Measurements from ENCODE around the gene LRRTM4. TPM values are rescaled to one million over a fixed set of nuclear protein-coding genes. Genes with fewer than 3 reads are reported as not detected.

LRRTM4 gene
- total and polyA plus RNA-seq, 2 of the 13 experiments (the other 11 are each of a cell fraction or from before 2014, with no cell fraction given), result 1.2 TPM

GRCh38 chr2:76812156-76812555, 710.0 kb downstream of the LRRTM4 start:
- no peaks in the 10 kb centered on the region for H4K20me1 ChIP-seq (ENCODE audit: insufficient read depth, low read length)
- H2AFZ ChIP-seq (ENCODE audit: low read length), result no peak overlapping the region
- intact Hi-C loops (cut with micrococcal nuclease; ENCODE audit: unreplicated experiment) (no loop called here), in situ Hi-C loops (cut with HindIII; ENCODE audit: extremely low pct_ligation_motif_present, low pct_unique_long_range_greater_than_20kb) (no loop called here)
- ChIA-PET POLR2A (no interaction called here), CTCF (ENCODE audit: low intra/inter-chr PET ratio, low total read pairs) (no interaction called here)
- FAIRE-seq, result no peak
- no peaks in the 10 kb centered on the region for H3K79me2 ChIP-seq (ENCODE audit: insufficient read depth, low read length)
- no peaks in the 10 kb centered on the region for H3K36me3 ChIP-seq (replicated peaks in 1 of 2; ENCODE audit: control insufficient read depth in 1 of 2, insufficient read depth in 2 of 2, low read length in 2 of 2)
- H3K4me3 ChIP-seq (replicated peaks in 1 of 3; ENCODE audit: insufficient read depth in 1 of 3, low read depth in 2 of 3, low read length in 3 of 3), result no peak overlapping the region
- no peak for TF ChIP-seq GLMP (CRISPR knock-in tag; IDR thresholded peaks at IDR 0.05; ENCODE audit: borderline replicate concordance)
- no peak for TF ChIP-seq IRF2 (CRISPR knock-in tag; IDR thresholded peaks at IDR 0.05)
- no peak for TF ChIP-seq ZNF557 (CRISPR knock-in tag; IDR thresholded peaks at IDR 0.05)
- no peak for TF ChIP-seq MIXL1 (CRISPR knock-in tag; IDR thresholded peaks at IDR 0.05)
- no peak for TF ChIP-seq BRD4 (CRISPR knock-in tag; IDR thresholded peaks at IDR 0.05)
- no peak for TF ChIP-seq JUN (CRISPR knock-in tag; IDR thresholded peaks at IDR 0.05)
- no peak for TF ChIP-seq SOX6 (IDR thresholded peaks at IDR 0.05)
- no peak for TF ChIP-seq SOX6 (CRISPR knock-in tag; IDR thresholded peaks at IDR 0.05)
- H3K4me1 ChIP-seq (ENCODE audit: insufficient read depth, low read length), result no peaks in the 10 kb centered on the region
- H3K9ac ChIP-seq (ENCODE audit: insufficient read depth, low read depth, low read length), result no peak overlapping the region
- no peak for DNase-seq (ENCODE audit: low spot score)
- no peak overlapping the region for H3K4me2 ChIP-seq (ENCODE audit: low read depth, low read length)
- BruUV-seq (replicated peaks), result no TSS peak
- H3K9me3 ChIP-seq (ENCODE audit: low read length), result no peaks in the 10 kb centered on the region
- no peak overlapping the region for H3K27ac ChIP-seq (ENCODE audit: extremely low read length, insufficient read depth, low read length)
- ATAC-seq, result no peak
- H3K27me3 ChIP-seq (ENCODE audit: control insufficient read depth in 1 of 2, insufficient read depth in 2 of 2, low read length in 2 of 2), result no peaks in the 10 kb centered on the region

- 0% methylated on average over 1 of the region's 1 CpG for WGBS (ENCODE audit: low lambda C conversion rate)
- Histone ChIP-seq H3K4me1 (ENCODE audit: insufficient read depth, low read length) (no peaks in the 10 kb centered on the region), H3K9me3 (ENCODE audit: low read length) (no peaks in the 10 kb centered on the region), H3K4me2 (ENCODE audit: low read depth, low read length) (no peak overlapping the region), H2AFZ (ENCODE audit: low read length) (no peak overlapping the region), H3K36me3 (replicated peaks in 1 of 2; ENCODE audit: control insufficient read depth in 1 of 2, insufficient read depth in 2 of 2, low read length in 2 of 2) (no peaks in the 10 kb centered on the region), H3K4me3 (replicated peaks in 1 of 3; ENCODE audit: insufficient read depth in 1 of 3, low read depth in 2 of 3, low read length in 3 of 3) (no peak overlapping the region), H3K79me2 (ENCODE audit: insufficient read depth, low read length) (no peaks in the 10 kb centered on the region), H4K20me1 (ENCODE audit: insufficient read depth, low read length) (no peaks in the 10 kb centered on the region), H3K27me3 (ENCODE audit: control insufficient read depth in 1 of 2, insufficient read depth in 2 of 2, low read length in 2 of 2) (no peaks in the 10 kb centered on the region), H3K9ac (ENCODE audit: insufficient read depth, low read depth, low read length) (no peak overlapping the region), H3K27ac (ENCODE audit: extremely low read length, insufficient read depth, low read length) (no peak overlapping the region)
- intact Hi-C loops (cut with micrococcal nuclease; ENCODE audit: unreplicated experiment) (no loop called here), in situ Hi-C loops (cut with HindIII; ENCODE audit: extremely low pct_ligation_motif_present, low pct_unique_long_range_greater_than_20kb) (no loop called here)
- ChIA-PET CTCF (ENCODE audit: low intra/inter-chr PET ratio, low total read pairs) (no interaction called here), POLR2A (no interaction called here)
- no peak for TF ChIP-seq AKNA (CRISPR knock-in tag; IDR thresholded peaks at IDR 0.05; ENCODE audit: borderline replicate concordance)
- ATAC-seq (no peak), DNase-seq (ENCODE audit: low spot score) (no peak), FAIRE-seq (no peak)
- BruUV-seq (replicated peaks), result no TSS peak
These were observed 713.0 kb downstream of the LRRTM4 start for GRCh38 chr2:76809136-76809535.
